ENCODE results near the gene GAD2. TPM values are rescaled to one million over a fixed set of nuclear protein-coding genes. Genes with fewer than 3 reads are reported as not detected.

GAD2 gene
- total and polyA plus RNA-seq, 9 of the 15 experiments (the other 6 are each of a cell fraction or from before 2014, with no cell fraction given) = not detected

GRCh38 chr10:26300001-26300400, 83.4 kb downstream of the GAD2 start (continued):
- TF ChIP-seq ZNF282 (CRISPR knock-in tag; IDR thresholded peaks at IDR 0.05) = no peak

DNA sequence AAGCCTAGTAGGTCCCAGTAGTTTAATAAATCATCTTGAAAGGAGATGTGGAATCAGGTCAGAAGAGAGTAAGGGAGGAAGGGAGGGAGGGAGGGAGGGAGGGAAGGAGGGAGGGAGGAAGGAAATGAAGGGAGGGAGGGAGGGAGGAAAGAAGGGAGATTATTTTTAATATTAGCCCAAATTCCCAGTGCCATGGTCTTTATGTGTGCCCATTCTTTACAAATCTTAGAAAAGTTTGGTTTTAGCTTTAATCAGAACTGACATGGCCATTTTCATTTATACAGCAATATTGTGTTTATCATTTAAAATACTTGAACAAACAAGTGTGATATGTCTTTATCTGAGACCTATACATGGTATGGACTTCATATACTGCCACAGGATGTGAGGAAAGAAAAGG, 86.8 kb downstream of the GAD2 start:
- BruUV-seq (replicated peaks) = no TSS peak
- ATAC-seq = no peak
- ChIA-PET POLR2A (interaction anchor here (0.9 to 1.2 kb wide), 2 partner anchors 11 to 12 kb away, joined by 4 read pairs; no protein-coding TSS in a partner anchor), CTCF (ENCODE audit: low intra/inter-chr PET ratio) (no interaction called here)
- Histone ChIP-seq H3K36me3 (ENCODE audit: control insufficient read depth, insufficient read depth, low read length) (no peaks in the 10 kb centered on the region), H3K4me1 (replicated peaks in 1 of 2; ENCODE audit: control insufficient read depth in 2 of 2, insufficient read depth in 2 of 2, low read length in 2 of 2) (no peaks in the 10 kb centered on the region), H3K79me2 (ENCODE audit: control insufficient read depth, insufficient read depth, low read length) (no peaks in the 10 kb centered on the region), H3K27me3 (ENCODE audit: control insufficient read depth in 2 of 2, insufficient read depth in 2 of 2, low read length in 2 of 2) (no peaks in the 10 kb centered on the region), H3K27ac (ENCODE audit: extremely low read depth, low read depth, low read length) (no peak overlapping the region), H2AFZ (ENCODE audit: low read depth, low read length) (no peak overlapping the region), H3K4me2 (ENCODE audit: insufficient read depth, low read length) (no peak overlapping the region), H4K20me1 (replicated peaks; ENCODE audit: control insufficient read depth, insufficient read depth, low read length) (no peaks in the 10 kb centered on the region), H3K9me1 (ENCODE audit: control insufficient read depth, insufficient read depth, low read length) (no peaks in the 10 kb centered on the region), H3K9ac (ENCODE audit: insufficient read depth in 1 of 2, low read depth in 2 of 2, low read length in 2 of 2) (no peak overlapping the region), H3K9me3 (replicated peaks; ENCODE audit: control insufficient read depth, insufficient read depth, low read depth, low read length) (no peaks in the 10 kb centered on the region), H3K4me3 (no peak overlapping the region)
- FAIRE-seq = no peak
- intact Hi-C loops (cut with micrococcal nuclease) (no loop called here), in situ Hi-C loops (cut with MboI) (no loop called here)
- DNase-seq (ENCODE audit: extremely low read depth in 1 of 4, low spot score in 3 of 4) = no peak
- TF ChIP-seq HBP1 (CRISPR knock-in tag; IDR thresholded peaks at IDR 0.05) (no peak), PCBP2 (IDR thresholded peaks at IDR 0.05; ENCODE audit: low read depth, low read length, poor library complexity, severe bottlenecking) (peak; percentile 62), HNRNPK (IDR thresholded peaks at IDR 0.05; ENCODE audit: low read depth, low read length, poor library complexity, severe bottlenecking) (peak; percentile 39), ZNF146 (CRISPR knock-in tag; IDR thresholded peaks at IDR 0.05; ENCODE audit: unreplicated experiment) (no peak)

Data from K562 (cell line).